ENCODE data around the gene POU4F1.

DNA sequence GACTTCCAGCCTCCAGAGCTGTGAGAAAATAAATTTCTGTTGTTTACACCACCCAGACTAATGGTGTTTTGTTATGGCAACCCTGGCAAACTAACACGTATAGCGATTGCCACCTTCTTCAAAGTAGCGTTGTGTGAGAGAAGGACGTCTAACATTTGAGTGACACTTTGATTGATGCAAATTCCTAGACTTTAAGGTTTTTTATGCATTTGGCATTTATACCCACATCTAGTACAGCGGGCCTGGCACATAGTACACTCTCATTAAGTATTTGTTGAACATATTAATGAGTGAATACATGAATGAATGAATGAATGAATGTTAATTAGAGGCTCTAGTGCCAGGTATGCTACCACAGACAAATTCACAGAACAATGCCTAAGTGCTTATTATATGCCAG is 36.7 kb downstream of the POU4F1 start:
- TF ChIP-seq TAF1 (IDR thresholded peaks at IDR 0.05; ENCODE audit: borderline replicate concordance, insufficient read depth, low read length) = no peak
- no peak for TF ChIP-seq SIN3A (IDR thresholded peaks at IDR 0.05; ENCODE audit: borderline replicate concordance, insufficient read depth, low read length)
- TF ChIP-seq, protein P1, sequence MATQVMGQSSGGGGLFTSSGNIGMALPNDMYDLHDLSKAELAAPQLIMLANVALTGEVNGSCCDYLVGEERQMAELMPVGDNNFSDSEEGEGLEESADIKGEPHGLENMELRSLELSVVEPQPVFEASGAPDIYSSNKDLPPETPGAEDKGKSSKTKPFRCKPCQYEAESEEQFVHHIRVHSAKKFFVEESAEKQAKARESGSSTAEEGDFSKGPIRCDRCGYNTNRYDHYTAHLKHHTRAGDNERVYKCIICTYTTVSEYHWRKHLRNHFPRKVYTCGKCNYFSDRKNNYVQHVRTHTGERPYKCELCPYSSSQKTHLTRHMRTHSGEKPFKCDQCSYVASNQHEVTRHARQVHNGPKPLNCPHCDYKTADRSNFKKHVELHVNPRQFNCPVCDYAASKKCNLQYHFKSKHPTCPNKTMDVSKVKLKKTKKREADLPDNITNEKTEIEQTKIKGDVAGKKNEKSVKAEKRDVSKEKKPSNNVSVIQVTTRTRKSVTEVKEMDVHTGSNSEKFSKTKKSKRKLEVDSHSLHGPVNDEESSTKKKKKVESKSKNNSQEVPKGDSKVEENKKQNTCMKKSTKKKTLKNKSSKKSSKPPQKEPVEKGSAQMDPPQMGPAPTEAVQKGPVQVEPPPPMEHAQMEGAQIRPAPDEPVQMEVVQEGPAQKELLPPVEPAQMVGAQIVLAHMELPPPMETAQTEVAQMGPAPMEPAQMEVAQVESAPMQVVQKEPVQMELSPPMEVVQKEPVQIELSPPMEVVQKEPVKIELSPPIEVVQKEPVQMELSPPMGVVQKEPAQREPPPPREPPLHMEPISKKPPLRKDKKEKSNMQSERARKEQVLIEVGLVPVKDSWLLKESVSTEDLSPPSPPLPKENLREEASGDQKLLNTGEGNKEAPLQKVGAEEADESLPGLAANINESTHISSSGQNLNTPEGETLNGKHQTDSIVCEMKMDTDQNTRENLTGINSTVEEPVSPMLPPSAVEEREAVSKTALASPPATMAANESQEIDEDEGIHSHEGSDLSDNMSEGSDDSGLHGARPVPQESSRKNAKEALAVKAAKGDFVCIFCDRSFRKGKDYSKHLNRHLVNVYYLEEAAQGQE (IDR thresholded peaks at IDR 0.05; ENCODE audit: insufficient read depth in 1 of 2, low read depth in 2 of 2, low read length in 2 of 2) = no peak
